CD8-positive, alpha-beta memory T cell (primary cell): ENCODE results near the gene UGT8. TPM values are rescaled to one million over a fixed set of nuclear protein-coding genes. Genes with fewer than 3 reads are reported as not detected.
"Not testable (repeated sequence)": the region's sequence is repeated elsewhere in the genome, so short reads cannot be mapped to it uniquely, and the experiment has no call there.

Source experiments
- CTCF ChIA-PET: fragments of 350-600 bp; sonication (Branson Sonifier 250); formaldehyde crosslinking; loops from one replicate; lab custom pipeline; 2021; ENCODE audit warnings: antibody characterized with exemption; lab: Charles Lee
- POLR2A ChIA-PET: fragments of 350-600 bp; sonication (Branson Sonifier 250); formaldehyde crosslinking; loops from one replicate; lab custom pipeline; 2021; ENCODE audit warnings: antibody characterized with exemption; lab: Charles Lee
- DNase-seq, 5 donors: peaks; one replicate each; pipeline versions ENCODE4 v3.0.0 to v3.0.0-alpha.2; 2020 to 2022; ENCODE audit warnings: mixed read lengths in 1 of 5
- H3K27ac ChIP-seq: one replicate; pipeline ENCODE4 v1.7.0; 2013; ENCODE audit warnings: low read depth, mild to moderate bottlenecking, low read length, moderate library complexity
- H3K27me3 ChIP-seq: 2 replicates; pipeline ENCODE4 v1.7.0; 2013; ENCODE audit warnings: low read length, mild to moderate bottlenecking; ENCODE audit not compliant: insufficient read depth, poor library complexity, severe bottlenecking
- H3K36me3 ChIP-seq: 2 replicates; pipeline ENCODE4 v1.7.0; 2013; ENCODE audit warnings: mild to moderate bottlenecking, low read length, moderate library complexity; ENCODE audit not compliant: insufficient read depth
- H3K4me1 ChIP-seq: 2 replicates; pipeline ENCODE4 v1.7.0; 2013; ENCODE audit warnings: mild to moderate bottlenecking, low read length, moderate library complexity; ENCODE audit not compliant: insufficient read depth
- H3K4me3 ChIP-seq: 2 replicates; pipeline ENCODE4 v1.7.0; 2013; ENCODE audit warnings: mild to moderate bottlenecking, low read length
- H3K9me3 ChIP-seq: 2 replicates; pipeline ENCODE4 v1.7.0; 2013; ENCODE audit warnings: mild to moderate bottlenecking, low read length
- H3K27ac Mint-ChIP-seq, 8 donors: one replicate each; pipeline ENCODE4 v1.8.0; 2020 to 2021; ENCODE audit warnings: mixed read lengths in 8 of 8, mild to moderate bottlenecking in 6 of 8, inconsistent platforms in 3 of 8, moderate library complexity in 3 of 8
- H3K27me3 Mint-ChIP-seq, 2 donors: one replicate each; pipeline ENCODE4 v1.8.0; 2020 to 2021; ENCODE audit warnings: mixed read lengths in 2 of 2, mild to moderate bottlenecking in 1 of 2, moderate library complexity in 1 of 2
- H3K36me3 Mint-ChIP-seq, 3 donors: one replicate each; pipeline ENCODE4 v1.8.0; 2020 to 2021; ENCODE audit warnings: mixed read lengths in 3 of 3, inconsistent platforms in 1 of 3, mild to moderate bottlenecking in 1 of 3
- H3K4me1 Mint-ChIP-seq, 3 donors: one replicate each; pipeline ENCODE4 v1.8.0; 2020 to 2021; ENCODE audit warnings: mixed read lengths in 3 of 3, inconsistent platforms in 1 of 3, mild to moderate bottlenecking in 1 of 3
- H3K4me3 Mint-ChIP-seq, 7 donors: one replicate each; pipeline ENCODE4 v1.8.0; 2020 to 2021; ENCODE audit warnings: mixed read lengths in 7 of 7, mild to moderate bottlenecking in 6 of 7, moderate library complexity in 4 of 7, inconsistent platforms in 2 of 7
- H3K9me3 Mint-ChIP-seq, 5 donors: one replicate each; pipeline ENCODE4 v1.8.0; 2020 to 2022; ENCODE audit warnings: mixed read lengths in 5 of 5, mild to moderate bottlenecking in 3 of 5, moderate library complexity in 2 of 5, inconsistent platforms in 1 of 5
- polyA plus RNA-seq: library from polyadenylated mRNA; unstranded; fragments of 300-500 nt; fragmentation: Illumina TruSeq; gene quantifications from one replicate; pipeline ENCODE4 v1.2.3, GENCODE V29; 2021
- total RNA-seq, 2 experiments: library from RNA; stranded (reverse); gene quantifications; one replicate each; pipeline ENCODE4 v1.2.3, GENCODE V29; 2021

The UGT8 gene
- total and polyA plus RNA-seq, 3 experiments from 2014 or later, result 0.30 to 0.49 (median 0.46) TPM

DNA sequence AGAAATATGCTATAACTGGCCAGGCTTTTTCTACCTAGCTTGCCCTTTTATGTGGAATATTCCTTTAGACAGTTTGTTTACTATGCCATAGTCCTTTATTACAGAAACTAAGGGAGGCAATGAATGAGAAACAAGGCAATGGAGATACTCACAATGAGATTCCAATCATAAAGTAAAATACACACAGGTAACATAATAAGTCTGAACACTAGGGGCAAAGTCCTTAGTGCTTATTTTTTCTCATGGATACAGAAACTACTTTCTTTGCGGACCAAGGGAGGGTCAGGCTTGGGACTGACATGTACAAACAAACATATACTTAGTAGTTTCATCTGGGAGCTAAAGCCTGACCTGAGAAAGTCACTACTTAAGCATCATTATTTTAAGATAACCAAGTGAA, 16.0 kb upstream of the UGT8 start:
- Mint-ChIP-seq H3K4me1 (no peaks in the 10 kb centered on the region), H3K9me3 (peaks cover 0 to 13% (median 10%) of the 10 kb centered on the region in 5 donors), H3K27me3 (peaks cover 3 to 4% of the 10 kb centered on the region in 2 donors), H3K27ac (no peak overlapping the region), H3K4me3 (no peak overlapping the region), H3K36me3 (no peaks in the 10 kb centered on the region)
- POLR2A ChIA-PET, result no interaction called here
- no peak overlapping the region for H3K4me3 ChIP-seq
- H3K9me3 ChIP-seq, result no peaks in the 10 kb centered on the region
- no peaks in the 10 kb centered on the region for H3K4me1 ChIP-seq
- no peaks in the 10 kb centered on the region for H3K27me3 ChIP-seq
- CTCF ChIA-PET, result no interaction called here
- no peak for DNase-seq
- H3K36me3 ChIP-seq, result no peaks in the 10 kb centered on the region
- no peak overlapping the region for H3K27ac ChIP-seq

DNA sequence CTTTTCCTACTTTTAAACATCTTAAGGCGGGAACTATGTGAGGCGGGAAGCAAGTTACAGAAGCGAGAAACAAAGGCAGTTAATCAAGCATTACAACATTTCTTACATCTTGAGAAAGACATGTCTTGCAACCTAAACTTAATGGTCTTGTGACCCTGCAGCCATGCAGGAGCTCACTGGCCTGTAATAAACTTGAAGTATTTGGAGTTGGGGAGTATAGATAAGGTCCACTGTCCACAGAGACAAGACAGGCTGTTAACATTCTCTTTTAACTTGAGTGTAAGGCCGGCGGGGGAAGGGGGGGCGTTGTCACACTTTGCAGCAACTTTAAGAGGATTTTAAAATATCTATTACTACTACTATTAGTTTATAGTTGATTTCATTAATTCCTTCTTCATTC, 10.3 kb upstream of the UGT8 start:
- Mint-ChIP-seq H3K4me1 (no peaks in the 10 kb centered on the region), H3K9me3 (no peaks in the 10 kb centered on the region), H3K36me3 (no peaks in the 10 kb centered on the region), H3K27ac (no peak overlapping the region), H3K4me3 (no peak overlapping the region), H3K27me3 (peaks cover under 1 to 2% of the 10 kb centered on the region in 2 donors)
- DNase-seq, result no peak
- H3K27me3 ChIP-seq, result no peaks in the 10 kb centered on the region
- POLR2A ChIA-PET, result no interaction called here
- no peaks in the 10 kb centered on the region for H3K36me3 ChIP-seq
- CTCF ChIA-PET, result no interaction called here
- no peak overlapping the region for H3K4me3 ChIP-seq
- H3K4me1 ChIP-seq, result no peaks in the 10 kb centered on the region
- H3K27ac ChIP-seq, result no peak overlapping the region
- H3K9me3 ChIP-seq, result no peaks in the 10 kb centered on the region

DNA sequence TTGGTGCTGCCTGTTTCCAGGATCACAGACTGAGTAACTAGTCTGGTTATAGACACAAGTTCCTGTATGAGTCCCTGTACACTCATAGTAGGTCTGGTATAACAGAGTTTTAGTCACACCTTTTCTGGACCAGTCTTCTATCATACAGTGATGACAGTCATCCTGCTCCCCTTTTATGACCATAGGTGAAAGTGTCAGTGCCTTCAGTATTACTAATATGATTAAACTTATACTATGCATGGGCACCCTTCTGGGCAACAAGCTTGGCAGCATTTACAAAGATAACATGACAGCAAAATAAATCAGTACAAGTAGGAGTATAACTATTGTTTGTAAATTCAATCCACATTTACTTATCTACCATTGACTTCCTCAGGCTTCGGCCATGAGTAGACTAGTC, 8.2 kb upstream of the UGT8 start:
- H3K27me3 Mint-ChIP-seq, H3K27ac ChIP-seq, H3K9me3 Mint-ChIP-seq, H3K36me3 ChIP-seq, H3K27me3 ChIP-seq, H3K4me3 Mint-ChIP-seq, POLR2A ChIA-PET, H3K27ac Mint-ChIP-seq, H3K4me1 Mint-ChIP-seq, CTCF ChIA-PET, H3K4me1 ChIP-seq, H3K4me3 ChIP-seq, DNase-seq, H3K9me3 ChIP-seq, H3K36me3 Mint-ChIP-seq: not testable (repeated sequence)

DNA sequence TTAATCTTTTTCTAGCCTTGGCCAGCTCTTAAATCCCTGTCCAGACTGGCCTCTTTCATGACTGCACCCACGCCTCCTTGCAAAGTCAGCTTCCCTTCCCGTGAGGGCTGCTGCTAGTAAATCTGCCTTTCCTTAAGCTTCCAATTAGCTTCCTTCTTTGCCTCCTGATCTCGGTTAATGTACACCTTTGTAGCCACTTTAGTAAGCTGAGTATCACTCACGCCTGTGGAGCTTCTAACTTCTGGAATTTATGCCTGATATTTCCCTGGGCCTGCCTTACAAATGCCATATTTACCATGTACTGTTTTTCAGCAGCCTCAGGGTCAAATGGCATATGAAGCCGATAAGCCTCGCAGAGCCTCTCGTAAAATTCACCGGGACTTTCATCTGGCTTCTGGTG, 5.1 kb upstream of the UGT8 start:
- Histone ChIP-seq H3K27me3 (no peaks in the 10 kb centered on the region), H3K4me1 (no peaks in the 10 kb centered on the region), H3K9me3 (no peaks in the 10 kb centered on the region), H3K4me3 (no peak overlapping the region), H3K27ac (no peak overlapping the region), H3K36me3 (no peaks in the 10 kb centered on the region)
- DNase-seq, result no peak
- ChIA-PET CTCF (no interaction called here), POLR2A (no interaction called here)
- Mint-ChIP-seq H3K4me1 (peaks cover 2 to 6% (median 4%) of the 10 kb centered on the region in 3 donors), H3K36me3 (no peaks in the 10 kb centered on the region), H3K4me3 (no peak overlapping the region), H3K9me3 (no peaks in the 10 kb centered on the region), H3K27me3 (peaks cover 13 to 32% of the 10 kb centered on the region in 2 donors), H3K27ac (no peak overlapping the region)

DNA sequence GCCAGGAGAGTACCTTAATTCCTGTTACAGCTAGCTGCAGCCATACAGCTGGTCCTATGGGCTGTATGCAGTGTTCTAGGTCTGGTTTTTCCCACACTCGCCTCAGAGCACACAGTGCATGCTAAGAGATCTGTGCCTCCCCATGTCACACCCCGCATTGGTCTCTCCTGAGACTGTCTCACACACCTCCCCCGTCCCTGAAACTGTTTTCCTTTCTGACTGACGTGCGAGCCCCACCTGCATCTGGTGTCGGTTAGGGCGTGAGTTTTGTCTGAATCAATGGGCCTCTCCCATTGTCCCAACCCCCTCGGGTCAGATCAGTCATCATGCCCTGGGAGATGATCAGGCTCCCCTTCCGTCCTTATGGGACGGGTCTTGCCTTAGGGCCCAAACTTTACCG, 3.4 kb upstream of the UGT8 start:
- Mint-ChIP-seq H3K27me3 (peaks cover 23 to 46% of the 10 kb centered on the region in 2 donors), H3K36me3 (no peaks in the 10 kb centered on the region), H3K4me3 (no peak overlapping the region), H3K9me3 (no peaks in the 10 kb centered on the region), H3K4me1 (peaks cover 5 to 17% (median 13%) of the 10 kb centered on the region in 3 donors), H3K27ac (no peak overlapping the region)
- Histone ChIP-seq H3K27ac (no peak overlapping the region), H3K4me3 (no peak overlapping the region), H3K4me1 (no peaks in the 10 kb centered on the region), H3K36me3 (no peaks in the 10 kb centered on the region), H3K9me3 (no peaks in the 10 kb centered on the region), H3K27me3 (no peaks in the 10 kb centered on the region)
- ChIA-PET POLR2A (no interaction called here), CTCF (no interaction called here)
- no peak for DNase-seq

DNA sequence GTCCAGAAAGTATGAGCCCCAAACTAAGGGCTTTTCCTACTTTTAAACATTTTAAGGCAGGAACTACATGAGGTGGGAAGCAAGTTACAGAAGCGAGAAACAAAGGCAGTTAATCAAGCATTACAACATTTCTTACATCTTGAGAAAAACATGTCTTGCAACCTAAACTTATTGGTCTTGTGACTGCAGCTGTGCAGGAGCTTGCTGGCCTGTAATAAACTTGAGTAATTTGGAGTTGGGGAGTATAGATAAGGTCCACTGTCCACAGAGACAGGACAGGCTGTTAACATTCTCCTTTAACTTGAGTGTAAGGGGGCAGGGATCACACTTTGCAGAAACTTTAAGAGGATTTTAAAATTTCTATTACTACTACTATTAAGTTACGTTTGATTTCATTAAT, 2.7 kb upstream of the UGT8 start:
- no peaks in the 10 kb centered on the region for H3K9me3 Mint-ChIP-seq
- peaks cover 27 to 53% of the 10 kb centered on the region in 2 donors for H3K27me3 Mint-ChIP-seq

DNA sequence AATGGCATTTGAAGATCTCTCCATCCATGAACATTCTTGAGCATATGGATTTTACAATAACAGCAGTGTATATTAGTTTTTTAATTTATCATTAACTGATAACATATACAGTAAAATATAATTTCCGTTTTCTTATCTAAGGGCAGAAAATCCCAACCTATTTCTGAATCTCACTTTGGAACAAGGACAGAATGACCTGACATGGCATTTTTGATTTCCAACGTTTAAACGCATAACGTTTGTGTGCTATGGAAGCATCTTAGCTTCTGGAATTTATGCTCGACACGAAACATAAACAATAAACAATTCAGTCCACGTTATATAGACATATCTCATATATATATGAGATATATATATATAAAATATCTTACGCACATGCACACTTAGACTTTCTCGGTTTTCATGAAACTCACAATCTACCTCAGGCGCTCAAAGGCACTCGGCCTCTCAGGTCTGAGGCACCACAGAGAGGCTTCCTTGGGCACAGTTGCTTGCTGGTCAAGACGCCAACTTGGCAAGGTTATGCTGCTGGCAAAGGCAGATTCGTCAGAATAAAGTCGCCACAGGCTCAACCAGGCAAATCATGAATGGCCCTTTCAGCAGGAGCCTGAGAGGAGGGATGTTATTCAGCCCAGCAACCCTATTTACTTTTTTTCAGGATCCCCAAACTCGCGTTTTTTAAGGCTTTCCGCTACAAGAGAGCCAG, 1.0 kb upstream of the UGT8 start:
- Histone ChIP-seq H3K4me3 (no peak overlapping the region), H3K4me1 (no peaks in the 10 kb centered on the region), H3K9me3 (no peaks in the 10 kb centered on the region), H3K36me3 (no peaks in the 10 kb centered on the region), H3K27ac (no peak overlapping the region), H3K27me3 (no peaks in the 10 kb centered on the region)
- peak overlapping the region in 5 of 7 donors; percentile 59 to 79 (median 70) for H3K4me3 Mint-ChIP-seq
- POLR2A ChIA-PET, result no interaction called here
- H3K4me1 Mint-ChIP-seq, result peaks cover 5 to 17% (median 13%) of the 10 kb centered on the region in 3 donors
- CTCF ChIA-PET, result no interaction called here
- no peaks in the 10 kb centered on the region for H3K9me3 Mint-ChIP-seq
- H3K27me3 Mint-ChIP-seq, result peaks cover 27 to 53% of the 10 kb centered on the region in 2 donors
- H3K27ac Mint-ChIP-seq, result peak overlapping the region in 1 of 8 donors; percentile 54
- no peaks in the 10 kb centered on the region for H3K36me3 Mint-ChIP-seq
- DNase-seq, result no peak

More for the DNA sequence above, 2.7 kb upstream of the UGT8 start:
- Histone ChIP-seq H3K27ac (no peak overlapping the region), H3K4me3 (no peak overlapping the region), H3K4me1 (no peaks in the 10 kb centered on the region), H3K36me3 (no peaks in the 10 kb centered on the region), H3K9me3 (no peaks in the 10 kb centered on the region), H3K27me3 (no peaks in the 10 kb centered on the region)
- CTCF ChIA-PET, result no interaction called here
- POLR2A ChIA-PET, result no interaction called here
- no peak overlapping the region for H3K27ac Mint-ChIP-seq
- DNase-seq, result no peak
- no peaks in the 10 kb centered on the region for H3K36me3 Mint-ChIP-seq
- no peak overlapping the region for H3K4me3 Mint-ChIP-seq
- peaks cover 5 to 17% (median 13%) of the 10 kb centered on the region in 3 donors for H3K4me1 Mint-ChIP-seq

DNA sequence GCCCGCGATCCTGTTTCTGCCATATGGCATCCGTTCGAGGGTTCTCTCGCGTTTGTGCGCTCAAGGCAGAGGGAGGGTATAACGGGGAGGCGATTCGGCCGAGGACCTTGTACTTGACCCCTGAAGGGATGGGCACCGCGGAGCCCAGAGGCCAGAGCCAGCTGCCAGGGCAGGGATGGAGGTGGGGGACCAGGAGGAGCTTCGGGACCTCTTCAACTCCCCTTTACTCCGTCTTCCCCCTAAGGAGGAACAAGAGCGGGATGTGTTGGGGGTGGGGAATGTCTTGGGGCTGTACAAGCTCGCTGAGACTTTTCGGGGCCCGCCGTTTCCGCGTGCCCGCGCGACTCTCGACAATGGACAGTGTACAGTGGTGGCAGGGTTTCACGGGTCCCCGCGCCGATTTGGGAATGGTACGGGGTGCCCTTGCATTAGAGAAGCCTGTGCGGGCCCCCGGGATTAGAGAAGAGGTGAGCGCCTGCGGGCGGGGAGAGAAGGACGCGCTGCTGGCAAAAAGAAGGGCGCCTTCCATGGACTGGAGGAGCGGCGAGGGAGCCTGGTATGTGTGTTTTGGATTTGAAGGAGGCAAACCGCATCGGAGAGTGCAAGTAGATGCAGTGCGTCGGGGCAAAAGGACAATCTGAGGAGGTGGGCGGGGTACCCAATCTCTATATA, 760 bp downstream of the UGT8 start:
- POLR2A ChIA-PET, result no interaction called here
- H3K27me3 Mint-ChIP-seq, result peaks cover 24 to 53% of the 10 kb centered on the region in 2 donors
- Histone ChIP-seq H3K9me3 (no peaks in the 10 kb centered on the region), H3K4me3 (no peak overlapping the region), H3K4me1 (no peaks in the 10 kb centered on the region), H3K36me3 (no peaks in the 10 kb centered on the region), H3K27me3 (no peaks in the 10 kb centered on the region), H3K27ac (no peak overlapping the region)
- H3K4me3 Mint-ChIP-seq, result peak overlapping the region; percentile 35 to 89 (median 68)
- CTCF ChIA-PET, result no interaction called here
- peak overlapping the region in 1 of 8 donors; percentile 29 for H3K27ac Mint-ChIP-seq
- H3K4me1 Mint-ChIP-seq, result peaks cover 5 to 17% (median 13%) of the 10 kb centered on the region in 3 donors
- no peaks in the 10 kb centered on the region for H3K9me3 Mint-ChIP-seq
- DNase-seq, result no peak
- H3K36me3 Mint-ChIP-seq, result no peaks in the 10 kb centered on the region
